ENCODE results near the gene LRRC45.

GRCh38 chr17:81992306-81993102 lies 30.6 kb upstream of the LRRC45 start:
- no peak for TF ChIP-seq CTCF (conservative IDR thresholded peaks at IDR 0.05 in 1 of 2, IDR thresholded peaks at IDR 0.05 in 1 of 2; ENCODE audit: extremely low read depth in 1 of 2, insufficient read depth in 1 of 2, low read depth in 1 of 2, low read length in 2 of 2)
- TF ChIP-seq EZH2 (IDR thresholded peaks at IDR 0.05; ENCODE audit: borderline replicate concordance, low read length), result no peak
